ENCODE data around the gene SLC3A2. TPM values are rescaled to one million over a fixed set of nuclear protein-coding genes. Genes with fewer than 3 reads are reported as not detected.

SLC3A2 gene
- total and polyA plus RNA-seq, 4 donors = 34.3 to 59.5 (median 51.0) TPM

DNA sequence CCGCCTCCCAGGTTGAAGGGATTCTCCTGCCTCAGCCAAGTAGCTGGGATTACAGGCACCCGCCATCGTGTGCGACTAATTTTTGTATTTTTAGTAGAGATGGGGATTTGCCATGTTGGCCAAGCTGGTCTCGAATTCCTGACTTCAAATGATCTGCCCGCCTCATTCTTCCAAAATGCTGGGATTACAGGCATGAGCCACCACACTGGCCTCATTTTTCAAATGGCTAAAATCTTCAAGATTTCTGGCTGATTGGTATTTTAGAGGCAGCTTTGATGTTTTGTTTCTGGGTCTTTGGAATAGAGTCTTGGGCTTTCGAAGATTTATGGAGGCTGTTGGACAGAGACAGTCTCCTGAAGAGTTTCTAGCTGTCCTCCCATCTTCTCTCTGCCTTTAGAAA is 5.8 kb upstream of the SLC3A2 start:
- 98% methylated on average over 7 of the region's 7 CpGs for WGBS
- Histone ChIP-seq H3K4me3 (ENCODE audit: low read depth in 1 of 3, low read length in 3 of 3) (no peak overlapping the region), H3K9me3 (ENCODE audit: control insufficient read depth in 4 of 4, low read length in 3 of 4) (no peaks in the 10 kb centered on the region), H3K27me3 (ENCODE audit: control insufficient read depth in 4 of 4, insufficient read depth in 4 of 4, low read length in 3 of 4) (no peaks in the 10 kb centered on the region), H3K9ac (ENCODE audit: low read depth in 1 of 2, low read length in 2 of 2) (no peak overlapping the region), H3K36me3 (ENCODE audit: control insufficient read depth in 4 of 4, insufficient read depth in 3 of 4, low read depth in 1 of 4, low read length in 3 of 4) (no peaks in the 10 kb centered on the region), H3K27ac (ENCODE audit: low read depth in 1 of 2, low read length in 2 of 2) (no peak overlapping the region), H3K4me1 (ENCODE audit: control insufficient read depth in 4 of 4, insufficient read depth in 4 of 4, low read length in 3 of 4) (peaks cover 0 to 18% (median 10%) of the 10 kb centered on the region in 4 donors)
- TF ChIP-seq RXRA (IDR thresholded peaks at IDR 0.05) (no peak), NR2F2 (IDR thresholded peaks at IDR 0.05) (no peak)
- TF ChIP-seq, protein P1, sequence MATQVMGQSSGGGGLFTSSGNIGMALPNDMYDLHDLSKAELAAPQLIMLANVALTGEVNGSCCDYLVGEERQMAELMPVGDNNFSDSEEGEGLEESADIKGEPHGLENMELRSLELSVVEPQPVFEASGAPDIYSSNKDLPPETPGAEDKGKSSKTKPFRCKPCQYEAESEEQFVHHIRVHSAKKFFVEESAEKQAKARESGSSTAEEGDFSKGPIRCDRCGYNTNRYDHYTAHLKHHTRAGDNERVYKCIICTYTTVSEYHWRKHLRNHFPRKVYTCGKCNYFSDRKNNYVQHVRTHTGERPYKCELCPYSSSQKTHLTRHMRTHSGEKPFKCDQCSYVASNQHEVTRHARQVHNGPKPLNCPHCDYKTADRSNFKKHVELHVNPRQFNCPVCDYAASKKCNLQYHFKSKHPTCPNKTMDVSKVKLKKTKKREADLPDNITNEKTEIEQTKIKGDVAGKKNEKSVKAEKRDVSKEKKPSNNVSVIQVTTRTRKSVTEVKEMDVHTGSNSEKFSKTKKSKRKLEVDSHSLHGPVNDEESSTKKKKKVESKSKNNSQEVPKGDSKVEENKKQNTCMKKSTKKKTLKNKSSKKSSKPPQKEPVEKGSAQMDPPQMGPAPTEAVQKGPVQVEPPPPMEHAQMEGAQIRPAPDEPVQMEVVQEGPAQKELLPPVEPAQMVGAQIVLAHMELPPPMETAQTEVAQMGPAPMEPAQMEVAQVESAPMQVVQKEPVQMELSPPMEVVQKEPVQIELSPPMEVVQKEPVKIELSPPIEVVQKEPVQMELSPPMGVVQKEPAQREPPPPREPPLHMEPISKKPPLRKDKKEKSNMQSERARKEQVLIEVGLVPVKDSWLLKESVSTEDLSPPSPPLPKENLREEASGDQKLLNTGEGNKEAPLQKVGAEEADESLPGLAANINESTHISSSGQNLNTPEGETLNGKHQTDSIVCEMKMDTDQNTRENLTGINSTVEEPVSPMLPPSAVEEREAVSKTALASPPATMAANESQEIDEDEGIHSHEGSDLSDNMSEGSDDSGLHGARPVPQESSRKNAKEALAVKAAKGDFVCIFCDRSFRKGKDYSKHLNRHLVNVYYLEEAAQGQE (IDR thresholded peaks at IDR 0.05) = no peak
- DNase-seq (ENCODE audit: low spot score) = no peak

GRCh38 chr11:62875698-62876478 is 4.8 kb upstream of the SLC3A2 start:
- TF ChIP-seq MAX (IDR thresholded peaks at IDR 0.05) (no peak), TAF1 (conservative IDR thresholded peaks at IDR 0.05) (no peak), JUND (IDR thresholded peaks at IDR 0.05) (no peak), GABPA (IDR thresholded peaks at IDR 0.05 in 1 of 2, conservative IDR thresholded peaks at IDR 0.05 in 1 of 2) (no peak), YY1 (IDR thresholded peaks at IDR 0.05) (no peak), NR2F2 (IDR thresholded peaks at IDR 0.05) (no peak), HNF4A (conservative IDR thresholded peaks at IDR 0.05) (no peak), RAD21 (IDR thresholded peaks at IDR 0.05) (no peak), EGR1 (IDR thresholded peaks at IDR 0.05; ENCODE audit: low read depth in 2 of 2) (no peak), CTCF (IDR thresholded peaks at IDR 0.05; ENCODE audit: low read depth, low read length, missing input control) (no peak), FOXA2 (IDR thresholded peaks at IDR 0.05) (no peak), FOXA1 (IDR thresholded peaks at IDR 0.05) (no peak), RXRA (IDR thresholded peaks at IDR 0.05) (no peak), SP1 (IDR thresholded peaks at IDR 0.05) (no peak), ATF3 (IDR thresholded peaks at IDR 0.05) (no peak)
- TF ChIP-seq, protein P2, sequence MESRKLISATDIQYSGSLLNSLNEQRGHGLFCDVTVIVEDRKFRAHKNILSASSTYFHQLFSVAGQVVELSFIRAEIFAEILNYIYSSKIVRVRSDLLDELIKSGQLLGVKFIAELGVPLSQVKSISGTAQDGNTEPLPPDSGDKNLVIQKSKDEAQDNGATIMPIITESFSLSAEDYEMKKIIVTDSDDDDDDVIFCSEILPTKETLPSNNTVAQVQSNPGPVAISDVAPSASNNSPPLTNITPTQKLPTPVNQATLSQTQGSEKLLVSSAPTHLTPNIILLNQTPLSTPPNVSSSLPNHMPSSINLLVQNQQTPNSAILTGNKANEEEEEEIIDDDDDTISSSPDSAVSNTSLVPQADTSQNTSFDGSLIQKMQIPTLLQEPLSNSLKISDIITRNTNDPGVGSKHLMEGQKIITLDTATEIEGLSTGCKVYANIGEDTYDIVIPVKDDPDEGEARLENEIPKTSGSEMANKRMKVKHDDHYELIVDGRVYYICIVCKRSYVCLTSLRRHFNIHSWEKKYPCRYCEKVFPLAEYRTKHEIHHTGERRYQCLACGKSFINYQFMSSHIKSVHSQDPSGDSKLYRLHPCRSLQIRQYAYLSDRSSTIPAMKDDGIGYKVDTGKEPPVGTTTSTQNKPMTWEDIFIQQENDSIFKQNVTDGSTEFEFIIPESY (IDR thresholded peaks at IDR 0.05) = no peak
- TF ChIP-seq, protein P1 (IDR thresholded peaks at IDR 0.05) = no peak
- peaks cover 0 to 25% (median 16%) of the 10 kb centered on the region in 4 donors for H3K4me1 ChIP-seq (ENCODE audit: control insufficient read depth in 4 of 4, insufficient read depth in 4 of 4, low read length in 3 of 4)
- 68% methylated on average over 7 of the region's 7 CpGs for WGBS
- H3K9ac ChIP-seq (ENCODE audit: low read depth in 1 of 2, low read length in 2 of 2) = no peak overlapping the region
- no peaks in the 10 kb centered on the region for H3K36me3 ChIP-seq (ENCODE audit: control insufficient read depth in 4 of 4, insufficient read depth in 3 of 4, low read depth in 1 of 4, low read length in 3 of 4)
- H3K9me3 ChIP-seq (ENCODE audit: control insufficient read depth in 4 of 4, low read length in 3 of 4) = no peaks in the 10 kb centered on the region
- no peak for DNase-seq (ENCODE audit: low spot score)
- H3K4me3 ChIP-seq (ENCODE audit: low read depth in 1 of 3, low read length in 3 of 3) = no peak overlapping the region
- H3K27me3 ChIP-seq (ENCODE audit: control insufficient read depth in 4 of 4, insufficient read depth in 4 of 4, low read length in 3 of 4) = no peaks in the 10 kb centered on the region
- H3K27ac ChIP-seq (ENCODE audit: low read depth in 1 of 2, low read length in 2 of 2) = no peak overlapping the region
